GM21526 (cell line): Measurements from ENCODE around the gene PCGF5.
"Not testable (repeated sequence)": the region's sequence is repeated elsewhere in the genome, so short reads cannot be mapped to it uniquely, and the experiment has no call there.

ENCODE experiments used
- ATAC-seq: cut with Tn5 transposase; IDR thresholded peaks from one replicate; pipeline ENCODE4 v1.9.1; 2021; ENCODE audit warnings: moderate library complexity; ENCODE audit not compliant: unreplicated experiment, low FRiP score

Gene PCGF5

DNA sequence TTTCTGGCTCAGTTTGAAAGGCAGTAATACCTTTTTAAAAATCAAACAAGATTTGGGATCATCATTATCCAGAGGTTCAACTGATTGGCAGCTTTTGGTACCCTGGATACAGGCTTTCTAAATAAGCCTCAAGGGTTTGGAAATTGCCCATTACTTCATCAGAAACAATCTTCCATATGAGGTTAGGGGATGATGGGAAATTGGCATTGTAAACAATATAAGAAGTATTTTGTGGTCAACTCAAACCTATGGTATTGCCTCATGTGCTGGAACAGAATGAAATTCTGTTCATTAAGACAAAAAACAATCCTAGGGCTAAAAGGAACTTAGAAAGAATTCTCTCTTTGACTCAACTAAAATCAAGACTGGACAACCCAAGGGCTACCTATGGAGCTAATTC is 97.1 kb downstream of the PCGF5 start:
- no peak for ATAC-seq

DNA sequence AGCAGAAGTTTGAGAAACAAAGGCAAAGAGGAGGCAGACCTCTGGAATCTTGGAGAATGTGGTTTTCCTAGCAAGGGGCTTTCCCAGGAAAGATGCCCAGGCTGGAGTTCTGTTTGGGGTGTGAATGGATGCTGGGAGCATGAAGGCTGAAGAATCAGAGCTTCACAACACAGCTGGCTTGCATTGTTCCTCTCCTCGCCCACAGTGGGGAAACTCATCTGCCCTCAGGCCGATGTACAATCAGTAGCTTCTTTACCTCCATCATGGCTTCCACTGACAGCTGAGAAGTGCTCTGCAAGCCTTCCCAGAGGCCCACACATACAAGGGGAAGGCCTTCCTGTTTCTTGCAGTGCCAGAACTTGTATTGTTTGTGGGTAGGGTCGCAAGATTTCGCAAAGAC is 98.9 kb downstream of the PCGF5 start:
- ATAC-seq = no peak

DNA sequence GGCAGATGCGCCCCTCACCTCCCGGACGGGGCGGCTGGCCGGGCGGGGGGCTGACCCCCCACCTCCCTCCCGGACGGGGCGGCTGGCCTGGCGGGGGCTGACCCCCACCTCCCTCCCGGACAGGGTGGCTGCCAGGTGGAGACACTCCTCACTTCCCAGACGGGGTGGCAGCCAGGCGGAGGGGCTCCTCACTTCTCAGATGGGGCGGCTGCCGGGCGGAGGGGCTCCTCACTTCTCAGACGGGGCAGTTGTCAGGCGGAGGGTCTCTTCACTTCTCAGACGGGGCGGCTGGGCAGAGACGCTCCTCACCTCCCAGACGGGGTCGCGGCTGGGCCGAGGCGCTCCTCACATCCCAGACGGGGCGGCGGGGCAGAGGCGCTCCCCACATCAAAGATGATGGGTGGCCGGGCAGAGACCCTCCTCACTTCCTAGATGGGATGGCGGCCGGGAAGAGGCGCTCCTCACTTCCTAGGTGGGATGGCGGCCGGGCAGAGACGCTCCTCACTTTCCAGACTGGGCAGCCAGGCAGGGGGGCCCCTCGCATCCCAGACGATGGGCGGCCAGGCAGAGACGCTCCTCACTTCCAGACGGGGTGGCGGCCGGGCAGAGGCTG is 102.9 kb downstream of the PCGF5 start:
- not testable (repeated sequence) for ATAC-seq

DNA sequence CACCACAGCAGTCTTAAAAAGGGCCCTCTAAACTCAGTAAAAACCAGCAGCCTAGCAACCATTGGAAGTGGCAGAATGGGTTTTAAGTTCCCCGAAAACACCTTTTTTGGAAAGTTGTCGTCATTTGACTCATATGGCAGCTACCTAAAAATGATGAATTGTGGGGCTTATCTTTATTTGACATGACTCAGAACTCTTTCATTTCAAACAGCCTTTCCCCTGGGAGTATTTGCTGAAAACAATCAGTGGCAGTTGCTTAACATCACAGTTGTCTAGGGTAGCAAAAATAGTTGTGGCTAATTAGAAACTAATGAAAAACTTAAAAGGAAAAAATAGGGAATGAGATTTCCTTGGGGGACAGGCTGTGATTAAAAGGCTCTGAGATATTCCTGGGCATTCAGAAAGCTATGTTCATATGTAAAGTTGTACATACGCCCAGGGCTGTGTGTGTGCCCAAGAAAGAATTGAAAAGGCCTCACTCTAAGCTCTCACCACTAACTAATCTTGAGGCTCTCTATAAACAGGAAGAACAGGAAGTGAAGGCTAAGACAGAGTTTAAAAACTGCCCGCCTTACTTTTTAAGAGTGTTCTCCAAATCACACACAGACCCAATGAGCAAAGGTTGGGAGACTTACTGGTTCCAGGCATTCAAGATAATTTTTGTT is 108.0 kb downstream of the PCGF5 start:
- ATAC-seq = no peak
